ENCODE results near the gene OTUD1. TPM values are rescaled to one million over a fixed set of nuclear protein-coding genes. Genes with fewer than 3 reads are reported as not detected.

Gene OTUD1
- polyA plus RNA-seq, 1 donor from 2014 or later, result 6.0 TPM

GRCh38 chr10:23390809-23391208, 48.1 kb upstream of the OTUD1 start:
- TF ChIP-seq RAD21 (conservative IDR thresholded peaks at IDR 0.05), result no peak
- TF ChIP-seq POLR2AphosphoS5 (IDR thresholded peaks at IDR 0.05), result no peak
- Histone ChIP-seq H3F3A (ENCODE audit: insufficient read depth, low read length, poor library complexity, severe bottlenecking) (no peaks in the 10 kb centered on the region), H3K9me3 (ENCODE audit: low read length) (no peaks in the 10 kb centered on the region), H3K4me3 (ENCODE audit: low read length) (no peak overlapping the region), H3K9me2 (ENCODE audit: insufficient read depth, low read length) (no peaks in the 10 kb centered on the region), H2AFZ (ENCODE audit: low read depth, low read length) (no peak overlapping the region), H3K4me2 (ENCODE audit: low read length) (no peak overlapping the region), H3K36me3 (ENCODE audit: insufficient read depth, low read length) (no peaks in the 10 kb centered on the region), H3K27me3 (ENCODE audit: insufficient read depth, low read depth, low read length) (no peaks in the 10 kb centered on the region), H3K9ac (ENCODE audit: low read length) (no peak overlapping the region), H4K20me1 (ENCODE audit: insufficient read depth) (no peaks in the 10 kb centered on the region), H3K79me2 (replicated peaks; ENCODE audit: insufficient read depth, low read length) (no peaks in the 10 kb centered on the region), H3K27ac (ENCODE audit: low read length) (no peak overlapping the region)

GRCh38 chr10:23391821-23392220, 47.1 kb upstream of the OTUD1 start:
- no peak overlapping the region for H3K4me3 ChIP-seq (ENCODE audit: low read length)
- H2AFZ ChIP-seq (ENCODE audit: low read depth, low read length), result no peak overlapping the region
- no peaks in the 10 kb centered on the region for H3K9me2 ChIP-seq (ENCODE audit: insufficient read depth, low read length)
- no peaks in the 10 kb centered on the region for H3K27me3 ChIP-seq (ENCODE audit: insufficient read depth, low read depth, low read length)
- no peaks in the 10 kb centered on the region for H3K79me2 ChIP-seq (replicated peaks; ENCODE audit: insufficient read depth, low read length)
- H3K4me2 ChIP-seq (ENCODE audit: low read length), result no peak overlapping the region
- no peaks in the 10 kb centered on the region for H3K9me3 ChIP-seq (ENCODE audit: low read length)
- H3K27ac ChIP-seq (ENCODE audit: low read length), result no peak overlapping the region
- no peaks in the 10 kb centered on the region for H4K20me1 ChIP-seq (ENCODE audit: insufficient read depth)
- H3K36me3 ChIP-seq (ENCODE audit: insufficient read depth, low read length), result no peaks in the 10 kb centered on the region
- H3F3A ChIP-seq (ENCODE audit: insufficient read depth, low read length, poor library complexity, severe bottlenecking), result no peaks in the 10 kb centered on the region
- no peak for TF ChIP-seq MXI1 (conservative IDR thresholded peaks at IDR 0.05; ENCODE audit: poor library complexity, severe bottlenecking)
- TF ChIP-seq SMC3 (conservative IDR thresholded peaks at IDR 0.05; ENCODE audit: poor library complexity), result no peak
- TF ChIP-seq RAD21 (conservative IDR thresholded peaks at IDR 0.05), result no peak
- TF ChIP-seq REST (IDR thresholded peaks at IDR 0.05; ENCODE audit: borderline replicate concordance), result no peak
- no peak for TF ChIP-seq EZH2 (IDR thresholded peaks at IDR 0.05; ENCODE audit: borderline replicate concordance, insufficient read depth, low read length, poor library complexity, severe bottlenecking)
- no peak for TF ChIP-seq POLR2AphosphoS5 (IDR thresholded peaks at IDR 0.05)
- H3K9ac ChIP-seq (ENCODE audit: low read length), result no peak overlapping the region

GRCh38 chr10:23395017-23395416, 43.9 kb upstream of the OTUD1 start:
- TF ChIP-seq EZH2 (IDR thresholded peaks at IDR 0.05; ENCODE audit: borderline replicate concordance, insufficient read depth, low read length, poor library complexity, severe bottlenecking) (no peak), CTCF (IDR thresholded peaks at IDR 0.05; ENCODE audit: poor library complexity, severe bottlenecking) (no peak), RAD21 (conservative IDR thresholded peaks at IDR 0.05) (no peak), REST (IDR thresholded peaks at IDR 0.05; ENCODE audit: borderline replicate concordance) (no peak), SMC3 (conservative IDR thresholded peaks at IDR 0.05; ENCODE audit: poor library complexity) (no peak), POLR2AphosphoS5 (IDR thresholded peaks at IDR 0.05) (no peak), TAF1 (IDR thresholded peaks at IDR 0.05; ENCODE audit: low read depth) (no peak), EP300 (conservative IDR thresholded peaks at IDR 0.05; ENCODE audit: poor library complexity, severe bottlenecking) (no peak), MXI1 (conservative IDR thresholded peaks at IDR 0.05; ENCODE audit: poor library complexity, severe bottlenecking) (no peak)
- no peak overlapping the region for H3K4me2 ChIP-seq (ENCODE audit: low read length)
- H3K9ac ChIP-seq (ENCODE audit: low read length), result no peak overlapping the region
- H3K4me3 ChIP-seq (ENCODE audit: low read length), result no peak overlapping the region
- no peak overlapping the region for H2AFZ ChIP-seq (ENCODE audit: low read depth, low read length)
- no peaks in the 10 kb centered on the region for H3K9me3 ChIP-seq (ENCODE audit: low read length)
- H3K27ac ChIP-seq (ENCODE audit: low read length), result no peak overlapping the region
- H3K9me2 ChIP-seq (ENCODE audit: insufficient read depth, low read length), result no peaks in the 10 kb centered on the region
- H3F3A ChIP-seq (ENCODE audit: insufficient read depth, low read length, poor library complexity, severe bottlenecking), result no peaks in the 10 kb centered on the region
- H3K36me3 ChIP-seq (ENCODE audit: insufficient read depth, low read length), result no peaks in the 10 kb centered on the region
- H3K27me3 ChIP-seq (ENCODE audit: insufficient read depth, low read depth, low read length), result no peaks in the 10 kb centered on the region
- H3K79me2 ChIP-seq (replicated peaks; ENCODE audit: insufficient read depth, low read length), result no peaks in the 10 kb centered on the region
- H4K20me1 ChIP-seq (ENCODE audit: insufficient read depth), result no peaks in the 10 kb centered on the region

All from neural cell (in vitro differentiated cells).